Mesendoderm (in vitro differentiated cells): ENCODE results near the gene RPUSD3. TPM values are rescaled to one million over a fixed set of nuclear protein-coding genes. Genes with fewer than 3 reads are reported as not detected.
A peak's percentile ranks its signal among the peaks of the same experiment; 100 is the strongest.

Source experiments
- DNase-seq: peaks from one replicate; pipeline ENCODE4 v3.0.0; 2013
- H2AK5ac ChIP-seq: 2 replicates; pipeline ENCODE4 v1.6.1; 2013; ENCODE audit warnings: low read length, inconsistent platforms
- H2BK120ac ChIP-seq: 2 replicates; pipeline ENCODE4 v1.6.1; 2013; ENCODE audit warnings: low read depth, mild to moderate bottlenecking, low read length, moderate library complexity, mixed read lengths
- H2BK15ac ChIP-seq: replicated peaks from 2 replicates; pipeline ENCODE4 v1.6.1; 2013; ENCODE audit warnings: low read depth, mild to moderate bottlenecking, moderate library complexity
- H2BK5ac ChIP-seq: 2 replicates; pipeline ENCODE4 v1.6.1; 2013; ENCODE audit warnings: low read length, inconsistent platforms
- H3K18ac ChIP-seq: 2 replicates; pipeline ENCODE4 v1.6.1; 2013; ENCODE audit warnings: mild to moderate bottlenecking, low read length, mixed read lengths
- H3K23ac ChIP-seq: one replicate; pipeline ENCODE4 v1.6.1; 2013; ENCODE audit warnings: low read length
- H3K27ac ChIP-seq: 2 replicates; pipeline ENCODE4 v1.5.1; 2013; ENCODE audit warnings: low read depth, mild to moderate bottlenecking, inconsistent platforms, low read length, moderate library complexity
- H3K27me3 ChIP-seq: 2 replicates; pipeline ENCODE4 v1.6.1; 2013; ENCODE audit warnings: low read length, control low read depth, mild to moderate bottlenecking, inconsistent platforms; ENCODE audit not compliant: insufficient read depth, poor library complexity
- H3K36me3 ChIP-seq: 2 replicates; pipeline ENCODE4 v1.6.1; 2013; ENCODE audit warnings: low read length, inconsistent platforms; ENCODE audit not compliant: control insufficient read depth, insufficient read depth
- H3K4ac ChIP-seq: one replicate; pipeline ENCODE4 v1.6.1; 2013; ENCODE audit warnings: low read depth, mild to moderate bottlenecking, low read length, moderate library complexity
- H3K4me1 ChIP-seq: 2 replicates; pipeline ENCODE4 v1.6.1; 2013; ENCODE audit warnings: low read depth, low read length, inconsistent platforms; ENCODE audit not compliant: control insufficient read depth
- H3K4me2 ChIP-seq: 2 replicates; pipeline ENCODE4 v1.6.1; 2013; ENCODE audit warnings: low read length
- H3K4me3 ChIP-seq: 2 replicates; pipeline ENCODE4 v1.5.1; 2013; ENCODE audit warnings: mild to moderate bottlenecking, low read length
- H3K56ac ChIP-seq: one replicate; pipeline ENCODE4 v1.6.1; 2013; ENCODE audit warnings: low read length
- H3K79me1 ChIP-seq: 2 replicates; pipeline ENCODE4 v1.6.1; 2013; ENCODE audit warnings: low read length, inconsistent platforms
- H3K79me2 ChIP-seq: 2 replicates; pipeline ENCODE4 v1.6.1; 2013; ENCODE audit warnings: mild to moderate bottlenecking, low read length; ENCODE audit not compliant: control insufficient read depth, insufficient read depth
- H3K9ac ChIP-seq: 2 replicates; pipeline ENCODE4 v1.6.1; 2013; ENCODE audit warnings: low read length, inconsistent platforms
- H4K5ac ChIP-seq: one replicate; pipeline ENCODE4 v1.6.1; 2013; ENCODE audit warnings: low read length
- H4K8ac ChIP-seq: one replicate; pipeline ENCODE4 v1.6.1; 2013; ENCODE audit warnings: low read depth, mild to moderate bottlenecking, control low read depth, low read length, moderate library complexity
- WGBS: extraction: QIAGEN DNeasy Blood & Tissue Kit; methylation state at CpG from one replicate; pipeline ENCODE4 v1.1.7; 2013; ENCODE audit warnings: low lambda C conversion rate, missing lambda C conversion rate; ENCODE audit not compliant: insufficient coverage; ENCODE audit errors: extremely low coverage; 5-methylcytosine and 5-hydroxymethylcytosine counted together
- polyA plus RNA-seq, 2 experiments: library from polyadenylated mRNA; stranded (reverse); fragments of 200-250 nt; gene quantifications; one replicate each; pipeline ENCODE4 v1.2.3, GENCODE V29; 2013

RPUSD3 gene, protein sequence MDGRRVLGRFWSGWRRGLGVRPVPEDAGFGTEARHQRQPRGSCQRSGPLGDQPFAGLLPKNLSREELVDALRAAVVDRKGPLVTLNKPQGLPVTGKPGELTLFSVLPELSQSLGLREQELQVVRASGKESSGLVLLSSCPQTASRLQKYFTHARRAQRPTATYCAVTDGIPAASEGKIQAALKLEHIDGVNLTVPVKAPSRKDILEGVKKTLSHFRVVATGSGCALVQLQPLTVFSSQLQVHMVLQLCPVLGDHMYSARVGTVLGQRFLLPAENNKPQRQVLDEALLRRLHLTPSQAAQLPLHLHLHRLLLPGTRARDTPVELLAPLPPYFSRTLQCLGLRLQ
- polyA plus RNA-seq (2013, experiment 1 of 2), result 52.4 TPM
- polyA plus RNA-seq (2013, experiment 2 of 2), result 54.4 TPM

DNA sequence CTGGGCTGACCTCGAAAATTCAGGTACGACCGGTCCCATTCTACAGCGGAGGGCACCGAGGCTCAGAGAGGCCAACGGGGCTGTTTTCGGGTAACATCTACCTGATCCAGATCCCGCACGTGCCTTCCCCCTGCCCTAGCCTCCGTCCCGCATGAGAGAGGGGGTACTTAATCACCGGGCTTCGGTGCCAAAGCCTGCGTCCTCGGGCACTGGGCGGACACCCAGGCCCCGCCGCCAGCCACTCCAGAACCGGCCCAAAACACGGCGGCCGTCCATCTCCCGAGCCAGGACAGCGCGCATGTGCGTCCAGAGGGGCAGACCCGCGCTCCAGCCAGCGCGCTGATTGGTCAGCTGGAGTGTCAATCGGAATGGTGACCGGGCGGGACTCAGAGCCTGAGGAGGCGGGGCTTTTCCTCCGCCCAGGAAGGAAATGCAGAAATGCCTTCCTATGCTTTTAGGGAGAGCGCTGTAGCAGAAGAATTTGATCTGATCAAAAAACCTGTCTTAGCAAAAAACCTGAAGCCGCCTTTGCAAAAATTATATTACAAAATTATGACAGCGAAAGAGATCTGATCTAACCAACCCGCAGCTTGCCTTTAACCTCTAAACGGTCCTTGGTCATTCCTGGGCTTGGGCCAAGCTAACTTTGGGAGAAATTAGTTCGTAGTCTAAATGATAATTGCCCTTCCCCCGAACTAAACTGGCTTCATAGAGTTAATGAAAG is at the start of gene RPUSD3:
TSS of gene RPUSD3 (minus strand) at position 294 of the 724 bp plus-strand sequence. CDS start at position 276, 18 bp downstream.
- Histone ChIP-seq H3K4ac (no peak within 1 kb of the TSS), H3K4me2 (peak within 1 kb of the TSS; percentile 84), H3K36me3 (no peaks in the 10 kb centered on the region), H4K5ac (peak within 1 kb of the TSS; percentile 95), H2AK5ac (no peak within 1 kb of the TSS), H3K18ac (peak within 1 kb of the TSS; percentile 35), H3K79me1 (no peaks in the 10 kb centered on the region), H4K8ac (no peak within 1 kb of the TSS), H2BK15ac (no peak within 1 kb of the TSS), H3K27ac (peak within 1 kb of the TSS; percentile 65), H3K56ac (peak within 1 kb of the TSS; percentile 99), H3K4me1 (peaks cover 2% of the 10 kb centered on the region), H2BK5ac (peak within 1 kb of the TSS; percentile 82), H3K9ac (peak within 1 kb of the TSS; percentile 96), H3K23ac (peak within 1 kb of the TSS; percentile 3), H2BK120ac (no peak within 1 kb of the TSS), H3K27me3 (no peaks in the 10 kb centered on the region), H3K79me2 (no peaks in the 10 kb centered on the region), H3K4me3 (peak within 1 kb of the TSS; percentile 94)
- peak; percentile 97 for DNase-seq
- no CpG with 5 or more reads among the region's 42 CpGs for WGBS

DNA sequence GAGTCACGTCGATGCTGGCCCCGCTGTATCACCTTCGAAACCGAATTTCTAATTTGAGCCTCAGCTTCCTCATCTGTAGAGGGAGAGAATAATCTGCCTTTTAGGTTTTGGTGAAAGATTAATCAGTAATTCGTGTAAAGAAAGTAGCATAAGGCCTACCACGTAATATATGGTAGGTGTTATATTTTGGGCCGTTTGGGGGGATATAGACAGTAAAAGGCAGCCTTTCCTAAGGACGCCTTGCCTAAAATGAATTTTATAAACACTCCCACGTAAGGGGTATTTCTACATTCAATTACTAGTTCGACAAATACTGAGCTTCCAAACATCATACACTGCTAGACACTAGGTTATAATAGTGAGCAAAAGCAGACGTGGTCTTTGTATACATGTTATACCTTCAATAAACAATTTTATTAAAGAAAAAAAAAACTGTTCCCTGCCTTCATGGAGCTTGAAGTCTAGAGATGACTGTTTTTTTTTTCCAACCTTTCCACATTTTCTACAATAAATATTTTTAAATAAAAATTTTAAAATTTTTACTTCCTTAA is 47.3 kb upstream of the RPUSD3 start:
- peak overlapping the region; percentile 98 for H3K4me3 ChIP-seq
- H3K56ac ChIP-seq, result peak overlapping the region; percentile 99
- H3K79me1 ChIP-seq, result peaks cover 11% of the 10 kb centered on the region
- no peak for DNase-seq
- H3K4me2 ChIP-seq, result peak overlapping the region; percentile 89
- no peaks in the 10 kb centered on the region for H3K27me3 ChIP-seq
- no peak overlapping the region for H2BK15ac ChIP-seq
- H2BK120ac ChIP-seq, result peak overlapping the region; percentile 0
- peaks cover 6% of the 10 kb centered on the region for H3K36me3 ChIP-seq
- peak overlapping the region; percentile 54 for H3K18ac ChIP-seq
- no peaks in the 10 kb centered on the region for H3K4me1 ChIP-seq
- H4K8ac ChIP-seq, result peak overlapping the region; percentile 77
- H3K23ac ChIP-seq, result peak overlapping the region; percentile 94
- H4K5ac ChIP-seq, result no peak overlapping the region
- H3K27ac ChIP-seq, result no peak overlapping the region
- H3K4ac ChIP-seq, result peak overlapping the region; percentile 17
- peaks cover 13% of the 10 kb centered on the region for H3K79me2 ChIP-seq
- H2BK5ac ChIP-seq, result no peak overlapping the region
- no peak overlapping the region for H2AK5ac ChIP-seq
- WGBS, result no CpG with 5 or more reads among the region's 12 CpGs
- peak overlapping the region; percentile 99 for H3K9ac ChIP-seq

DNA sequence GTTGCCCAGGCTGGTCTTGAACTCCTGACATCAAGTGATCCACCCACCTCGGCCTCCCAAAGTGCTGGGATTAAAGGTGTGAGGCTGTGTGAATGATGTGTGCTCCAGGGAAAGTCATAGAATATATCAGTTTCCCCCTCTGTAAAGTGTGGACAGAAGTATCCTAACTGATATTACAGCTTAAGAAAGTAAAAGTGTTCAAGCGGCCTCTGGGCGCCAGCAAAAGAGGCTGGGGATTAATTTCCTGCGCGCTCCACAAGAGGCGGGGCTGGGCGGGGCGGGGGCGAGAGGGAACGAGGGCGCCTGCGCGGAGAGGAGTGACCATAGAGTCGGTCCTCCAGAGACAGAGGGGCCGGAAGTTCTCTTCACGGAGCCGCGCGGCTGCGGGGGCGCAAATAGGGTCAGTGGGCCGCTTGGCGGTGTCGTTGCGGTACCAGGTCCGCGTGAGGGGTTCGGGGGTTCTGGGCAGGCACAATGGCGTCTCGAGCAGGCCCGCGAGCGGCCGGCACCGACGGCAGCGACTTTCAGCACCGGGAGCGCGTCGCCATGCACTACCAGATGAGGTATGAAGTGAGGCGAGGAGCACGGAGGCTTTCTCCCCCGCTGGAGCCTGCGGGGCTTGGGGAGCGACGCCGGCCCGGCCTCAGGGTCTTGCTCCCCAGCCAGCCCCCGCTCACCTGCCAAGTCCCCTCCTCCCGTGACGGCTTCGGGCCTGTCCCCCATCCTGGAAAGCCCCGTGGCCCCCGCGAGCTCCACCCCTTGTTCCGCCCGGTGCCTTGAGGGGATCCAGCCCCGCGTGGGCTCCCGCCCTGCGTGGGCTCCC is 46.7 kb upstream of the RPUSD3 start, which contains the start of gene JAGN1:
TSS of gene JAGN1 (plus strand) at position 362 of the 823 bp plus-strand sequence. CDS start at position 475, 113 bp downstream.
- Histone ChIP-seq H3K23ac (peak within 1 kb of the TSS; percentile 94), H3K79me2 (peaks cover 13% of the 10 kb centered on the region), H3K9ac (peak within 1 kb of the TSS; percentile 99), H4K5ac (no peak within 1 kb of the TSS), H3K4me1 (no peaks in the 10 kb centered on the region), H3K18ac (peak within 1 kb of the TSS; percentile 54), H3K4me3 (peak within 1 kb of the TSS; percentile 98), H2AK5ac (no peak within 1 kb of the TSS), H3K27me3 (no peaks in the 10 kb centered on the region), H3K4me2 (peak within 1 kb of the TSS; percentile 89), H3K79me1 (peaks cover 11% of the 10 kb centered on the region), H2BK120ac (peak within 1 kb of the TSS; percentile 0), H4K8ac (peak within 1 kb of the TSS; percentile 77), H3K56ac (peak within 1 kb of the TSS; percentile 99), H3K27ac (peak within 1 kb of the TSS; percentile 48), H3K4ac (peak within 1 kb of the TSS; percentile 17), H3K36me3 (peaks cover 6% of the 10 kb centered on the region), H2BK15ac (no peak within 1 kb of the TSS), H2BK5ac (peak within 1 kb of the TSS; percentile 92)
- no CpG with 5 or more reads among the region's 62 CpGs for WGBS
- DNase-seq, result peak; percentile 92

DNA sequence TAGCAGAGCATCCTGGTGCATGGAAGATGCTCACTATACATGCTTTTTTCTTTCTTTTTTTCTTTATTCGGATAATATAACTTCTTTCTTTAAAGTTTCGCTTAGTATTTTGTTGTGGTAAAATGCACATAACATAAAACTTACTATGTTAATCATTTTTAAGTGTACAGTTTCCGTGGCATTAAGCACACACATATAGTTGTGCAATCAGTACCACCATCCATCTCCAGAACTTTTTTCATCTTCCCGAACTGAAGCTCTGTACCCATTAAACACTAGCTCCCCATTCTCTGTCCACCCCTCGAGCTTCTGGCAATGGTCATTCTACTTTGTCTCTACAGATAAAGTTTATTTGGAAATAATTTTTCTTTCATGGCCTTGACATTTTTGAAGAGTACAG is 45.6 kb upstream of the RPUSD3 start:
- DNase-seq, result no peak
- WGBS, result no CpG with 5 or more reads among the region's 5 CpGs
- no peak overlapping the region for H3K4me2 ChIP-seq
- no peak overlapping the region for H3K18ac ChIP-seq
- no peak overlapping the region for H3K23ac ChIP-seq
- no peak overlapping the region for H3K9ac ChIP-seq
- no peaks in the 10 kb centered on the region for H3K27me3 ChIP-seq
- peaks cover 13% of the 10 kb centered on the region for H3K79me2 ChIP-seq
- no peak overlapping the region for H3K27ac ChIP-seq
- no peak overlapping the region for H4K5ac ChIP-seq
- no peak overlapping the region for H2BK120ac ChIP-seq
- peaks cover 11% of the 10 kb centered on the region for H3K79me1 ChIP-seq
- no peak overlapping the region for H2AK5ac ChIP-seq
- no peak overlapping the region for H3K56ac ChIP-seq
- H4K8ac ChIP-seq, result no peak overlapping the region
- no peaks in the 10 kb centered on the region for H3K4me1 ChIP-seq
- H3K4ac ChIP-seq, result no peak overlapping the region
- H3K4me3 ChIP-seq, result no peak overlapping the region
- peaks cover 6% of the 10 kb centered on the region for H3K36me3 ChIP-seq
- H2BK15ac ChIP-seq, result no peak overlapping the region
- H2BK5ac ChIP-seq, result no peak overlapping the region

DNA sequence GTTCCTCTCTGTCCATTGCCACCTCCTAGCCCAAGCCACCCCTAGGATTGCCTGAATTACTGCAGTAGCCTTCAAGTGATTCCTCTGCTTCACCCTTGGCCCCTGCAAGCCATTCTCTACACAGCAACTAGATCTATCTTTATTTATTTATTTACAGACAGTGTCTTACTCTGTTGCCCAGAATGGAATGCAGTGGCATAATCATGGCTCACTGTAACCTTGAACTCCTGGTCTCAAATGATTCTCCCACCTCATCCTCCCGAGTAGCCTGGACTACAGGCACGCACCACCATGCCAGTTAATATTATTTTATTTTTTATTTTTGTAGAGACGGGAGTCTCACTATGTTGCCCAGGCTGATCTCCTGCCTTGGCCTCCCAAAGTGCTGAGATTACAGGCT is 44.7 kb upstream of the RPUSD3 start:
- Histone ChIP-seq H3K18ac (no peak overlapping the region), H3K27ac (no peak overlapping the region), H3K79me2 (peaks cover 13% of the 10 kb centered on the region), H3K4me3 (no peak overlapping the region), H3K4ac (no peak overlapping the region), H3K36me3 (peaks cover 6% of the 10 kb centered on the region), H2AK5ac (no peak overlapping the region), H3K4me1 (no peaks in the 10 kb centered on the region), H4K5ac (no peak overlapping the region), H3K23ac (no peak overlapping the region), H3K79me1 (peaks cover 11% of the 10 kb centered on the region), H3K27me3 (no peaks in the 10 kb centered on the region), H3K4me2 (no peak overlapping the region), H2BK120ac (no peak overlapping the region), H2BK15ac (no peak overlapping the region), H3K56ac (no peak overlapping the region), H2BK5ac (no peak overlapping the region), H3K9ac (no peak overlapping the region), H4K8ac (no peak overlapping the region)
- no peak for DNase-seq
- no CpG with 5 or more reads among the region's 3 CpGs for WGBS
